ENCODE data around the gene DOC2A. TPM values are rescaled to one million over a fixed set of nuclear protein-coding genes. Genes with fewer than 3 reads are reported as not detected.

Gene DOC2A
- total and polyA plus RNA-seq, 2 of the 4 experiments (the other 2 are of a cell fraction): under 0.01 to 0.48 TPM

GRCh38 chr16:30027588-30028437 is 17.0 kb upstream of the DOC2A start:
- no peaks in the 10 kb centered on the region for H3K4me1 ChIP-seq (ENCODE audit: control insufficient read depth, insufficient read depth, low read length)
- DNase-seq (no peak), ATAC-seq (ENCODE audit: low read depth) (no peak)
- no peak overlapping the region for H3K4me3 ChIP-seq (ENCODE audit: insufficient read depth, low read depth, low read length)
- H3K56ac ChIP-seq (ENCODE audit: extremely low read depth, insufficient read depth, low read length): no peak overlapping the region
- no peak overlapping the region for H2BK15ac ChIP-seq (ENCODE audit: low read depth, low read length)
- POLR2A ChIA-PET (ENCODE audit: unreplicated experiment): no interaction called here
- H3K27ac ChIP-seq (ENCODE audit: insufficient read depth, low read length): no peak overlapping the region
- in situ Hi-C loops (cut with MboI; ENCODE audit: low sequenced_read_pairs) (loop anchor here (10.0 kb wide), 1 partner anchor 333 kb away; no protein-coding TSS in a partner anchor), dilution Hi-C loops (cut with HindIII; ENCODE audit: low sequenced_read_pairs, unreplicated experiment) (no loop called here), intact Hi-C loops (cut with micrococcal nuclease) (no loop called here)
- H4K20me1 ChIP-seq (ENCODE audit: insufficient read depth, low read length): peaks cover 9% of the 10 kb centered on the region; the same call in 1 of the 2 replicates
- no peaks in the 10 kb centered on the region for H3K9me3 ChIP-seq (ENCODE audit: control insufficient read depth, insufficient read depth, low read length)
- no peak overlapping the region for H3K4me2 ChIP-seq (ENCODE audit: low read depth, low read length)
- no peak overlapping the region for H2AK5ac ChIP-seq (ENCODE audit: low read depth, low read length)
- CTCF ChIA-PET: no interaction called here
- H2AFZ ChIP-seq (replicated peaks; ENCODE audit: low read length, poor library complexity): no peak overlapping the region
- no peak overlapping the region for H2AK9ac ChIP-seq (replicated peaks; ENCODE audit: low read depth, low read length, poor library complexity)
- H3K9me1 ChIP-seq (ENCODE audit: insufficient read depth, low read length): no peaks in the 10 kb centered on the region
- H4K91ac ChIP-seq (ENCODE audit: insufficient read depth, low read depth, low read length): no peak overlapping the region
- H3K36me3 ChIP-seq (ENCODE audit: control insufficient read depth, insufficient read depth, low read length): no peaks in the 10 kb centered on the region
- H3K27me3 ChIP-seq (ENCODE audit: control insufficient read depth, insufficient read depth, low read length): peaks cover 72% of the 10 kb centered on the region
- no peak overlapping the region for H3K9ac ChIP-seq (ENCODE audit: low read depth, low read length)
- H3K18ac ChIP-seq (ENCODE audit: low read depth, low read length): no peak overlapping the region
- H3K4ac ChIP-seq (ENCODE audit: low read depth, low read length): no peak overlapping the region
- no peak overlapping the region for H4K5ac ChIP-seq (ENCODE audit: low read depth, low read length)
- H3K23ac ChIP-seq (ENCODE audit: low read depth, low read length): no peak overlapping the region
- H2BK120ac ChIP-seq (ENCODE audit: low read depth, low read length): no peak overlapping the region
- no peaks in the 10 kb centered on the region for H3K79me1 ChIP-seq (ENCODE audit: low read depth in 1 of 2, low read length in 2 of 2)
- no peak overlapping the region for H2BK20ac ChIP-seq (ENCODE audit: low read depth, low read length)
- no peak overlapping the region for H2BK5ac ChIP-seq (ENCODE audit: low read depth, low read length, poor library complexity, severe bottlenecking)
- H4K8ac ChIP-seq (ENCODE audit: low read depth in 2 of 2, low read length in 2 of 2): no peak overlapping the region
- 25% methylated on average over 7 of the region's 13 CpGs; no CpG with 5 or more reads in 1 of the 2 experiments for WGBS, 2 experiments (ENCODE audit: extremely low coverage in 2 of 2, insufficient read length in 1 of 2)
- H3K14ac ChIP-seq (replicated peaks; ENCODE audit: low read depth, low read length): no peak overlapping the region
- no TSS peak for BruUV-seq (replicated peaks)
- TF ChIP-seq CEBPB (IDR thresholded peaks at IDR 0.05; ENCODE audit: low read depth, low read length) (no peak), MAFK (IDR thresholded peaks at IDR 0.05; ENCODE audit: low read depth, low read length) (no peak), RCOR1 (IDR thresholded peaks at IDR 0.05; ENCODE audit: insufficient replicate concordance, low read length) (no peak), CTCF (conservative IDR thresholded peaks at IDR 0.05; ENCODE audit: low read depth, low read length) (no peak), MAZ (IDR thresholded peaks at IDR 0.05; ENCODE audit: borderline replicate concordance, low read depth, low read length) (no peak), POLR2A (IDR thresholded peaks at IDR 0.05; ENCODE audit: low read depth, low read length) (no peak), NFE2L2 (IDR thresholded peaks at IDR 0.05; ENCODE audit: low read depth, low read length) (no peak), USF2 (IDR thresholded peaks at IDR 0.05; ENCODE audit: low read depth, low read length) (no peak), ELK1 (IDR thresholded peaks at IDR 0.05; ENCODE audit: borderline replicate concordance, low read depth, low read length) (no peak), SMC3 (IDR thresholded peaks at IDR 0.05; ENCODE audit: low read depth, low read length) (no peak), CHD1 (IDR thresholded peaks at IDR 0.05; ENCODE audit: low read depth, low read length) (no peak), MXI1 (IDR thresholded peaks at IDR 0.05; ENCODE audit: borderline replicate concordance, low read depth, low read length) (no peak), RFX5 (IDR thresholded peaks at IDR 0.05; ENCODE audit: low read depth, low read length) (no peak), RAD21 (IDR thresholded peaks at IDR 0.05; ENCODE audit: low read length) (no peak), FOS (IDR thresholded peaks at IDR 0.05; ENCODE audit: low read depth, low read length) (no peak)

Data from IMR-90 (cell line).